Endodermal cell (in vitro differentiated cells): Measurements from ENCODE around the gene CNFN. TPM values are rescaled to one million over a fixed set of nuclear protein-coding genes. Genes with fewer than 3 reads are reported as not detected.

ENCODE experiments used
- DNase-seq: peaks from one replicate; pipeline ENCODE4 v3.0.0-alpha.2; 2017
- H3K27ac ChIP-seq: 2 replicates; pipeline ENCODE4 v1.5.1; 2013; ENCODE audit warnings: mild to moderate bottlenecking, low read depth, low read length, moderate library complexity
- H3K27me3 ChIP-seq: 2 replicates; pipeline ENCODE4 v1.6.1; 2013; ENCODE audit warnings: mild to moderate bottlenecking, low read length, moderate library complexity; ENCODE audit not compliant: insufficient read depth, control insufficient read depth, poor library complexity, severe bottlenecking
- H3K36me3 ChIP-seq: 2 replicates; pipeline ENCODE4 v1.7.0; 2013; ENCODE audit warnings: mild to moderate bottlenecking, low read length, moderate library complexity; ENCODE audit not compliant: control insufficient read depth, insufficient read depth
- H3K4me1 ChIP-seq: one replicate; pipeline ENCODE4 v1.7.0; 2013; ENCODE audit warnings: low read length; ENCODE audit not compliant: control insufficient read depth, insufficient read depth
- H3K4me3 ChIP-seq: 2 replicates; pipeline ENCODE4 v1.5.1; 2013; ENCODE audit warnings: mild to moderate bottlenecking, low read length, moderate library complexity
- H3K9ac ChIP-seq: 2 replicates; pipeline ENCODE4 v1.6.1; 2013; ENCODE audit warnings: mild to moderate bottlenecking, low read length, moderate library complexity; ENCODE audit not compliant: poor library complexity, severe bottlenecking; ENCODE audit errors: extremely low read depth
- H3K9me3 ChIP-seq: 2 replicates; pipeline ENCODE4 v1.6.1; 2013; ENCODE audit warnings: mild to moderate bottlenecking, low read length, moderate library complexity; ENCODE audit not compliant: control insufficient read depth
- H3K27ac Mint-ChIP-seq: 2 replicates; pipeline ENCODE4 v1.8.0; 2020; ENCODE audit warnings: mixed read lengths
- H3K27me3 Mint-ChIP-seq: 2 replicates; pipeline ENCODE4 v1.8.0; 2021; ENCODE audit warnings: mild to moderate bottlenecking, mixed read lengths; ENCODE audit not compliant: insufficient read depth
- H3K36me3 Mint-ChIP-seq: 2 replicates; pipeline ENCODE4 v1.8.0; 2020; ENCODE audit warnings: low read depth, mixed read lengths
- H3K4me1 Mint-ChIP-seq: 2 replicates; pipeline ENCODE4 v1.8.0; 2020; ENCODE audit warnings: mixed read lengths
- H3K4me3 Mint-ChIP-seq: 2 replicates; pipeline ENCODE4 v1.8.0; 2020; ENCODE audit warnings: mild to moderate bottlenecking, moderate library complexity, mixed read lengths
- H3K9me3 Mint-ChIP-seq: 2 replicates; pipeline ENCODE4 v1.8.0; 2020; ENCODE audit warnings: mild to moderate bottlenecking, mixed read lengths
- CTCF ChIP-seq: fragments of 200-600 bp; sonication (generic); conservative IDR thresholded peaks from 2 replicates; pipeline ENCODE4 v1.5.0; 2021; ENCODE audit warnings: antibody characterized with exemption, mild to moderate bottlenecking
- WGBS, 2 experiments: methylation state at CpG; one replicate each; pipeline versions ENCODE4 v1.1.5 to v1.1.7; 2013; ENCODE audit warnings: missing lambda C conversion rate in 2 of 2, mixed read lengths in 1 of 2; ENCODE audit not compliant: insufficient coverage in 1 of 2, insufficient read length in 1 of 2; 5-methylcytosine and 5-hydroxymethylcytosine counted together
- total RNA-seq, 2 donors: library from RNA; stranded (reverse); fragmentation: NEBNext Ultra II Directional in 1 of 2; extraction: Animal tissue kit (Norgen Biotek cat#: 25700) in 1 of 2; gene quantifications; 2 replicates in 1 of 2; 3 replicates in 1 of 2; pipeline ENCODE4 v1.2.1, GENCODE V29; 2021

Gene CNFN
- total RNA-seq, 2 donors from 2014 or later, result 5.0 to 6.6 TPM

GRCh38 chr19:42401365-42402303 lies 11.5 kb upstream of the CNFN start:
- Histone ChIP-seq H3K9me3 (no peaks in the 10 kb centered on the region), H3K27me3 (no peaks in the 10 kb centered on the region), H3K27ac (peak overlapping the region; percentile 77), H3K9ac (peak overlapping the region; percentile 44), H3K4me3 (peak overlapping the region; percentile 85), H3K36me3 (no peaks in the 10 kb centered on the region), H3K4me1 (peaks cover 4% of the 10 kb centered on the region)
- peaks cover 8% of the 10 kb centered on the region for H3K27me3 Mint-ChIP-seq
- H3K9me3 Mint-ChIP-seq, result no peaks in the 10 kb centered on the region
- H3K4me1 Mint-ChIP-seq, result peaks cover 29% of the 10 kb centered on the region
- DNase-seq, result peak; percentile 97
- TF ChIP-seq CTCF, result peak; percentile 93
- peak overlapping the region; percentile 78 for H3K4me3 Mint-ChIP-seq
- WGBS, 2 experiments, result 0% methylated on average over 29 to 80 of the region's 80 CpGs
- H3K27ac Mint-ChIP-seq, result peak overlapping the region; percentile 88
- H3K36me3 Mint-ChIP-seq, result peaks cover 10% of the 10 kb centered on the region

GRCh38 chr19:42400404-42400803 lies 10.3 kb upstream of the CNFN start:
- Histone ChIP-seq H3K27ac (no peak overlapping the region), H3K9me3 (no peaks in the 10 kb centered on the region), H3K36me3 (no peaks in the 10 kb centered on the region), H3K4me3 (no peak overlapping the region), H3K27me3 (no peaks in the 10 kb centered on the region), H3K4me1 (peaks cover 4% of the 10 kb centered on the region), H3K9ac (no peak overlapping the region)
- Mint-ChIP-seq H3K9me3 (no peaks in the 10 kb centered on the region), H3K27ac (no peak overlapping the region), H3K4me1 (peaks cover 36% of the 10 kb centered on the region), H3K4me3 (no peak overlapping the region), H3K36me3 (peaks cover 10% of the 10 kb centered on the region), H3K27me3 (peaks cover 5% of the 10 kb centered on the region)
- TF ChIP-seq CTCF, result no peak
- 91 to 100% methylated on average over 1 of the region's 1 CpG for WGBS, 2 experiments
- no peak for DNase-seq

- Histone ChIP-seq H3K9ac (peak overlapping the region; percentile 67), H3K36me3 (no peaks in the 10 kb centered on the region), H3K4me3 (peak overlapping the region; percentile 95), H3K9me3 (no peaks in the 10 kb centered on the region), H3K4me1 (no peaks in the 10 kb centered on the region), H3K27me3 (no peaks in the 10 kb centered on the region), H3K27ac (no peak overlapping the region)
- Mint-ChIP-seq H3K36me3 (peaks cover 7% of the 10 kb centered on the region), H3K27ac (peak overlapping the region; percentile 99), H3K27me3 (peaks cover 19% of the 10 kb centered on the region), H3K4me3 (peak overlapping the region; percentile 78), H3K4me1 (peaks cover 24% of the 10 kb centered on the region), H3K9me3 (no peaks in the 10 kb centered on the region)
- peak; percentile 19 for TF ChIP-seq CTCF
- WGBS, 2 experiments, result 22 to 38% methylated on average over 16 to 25 of the region's 25 CpGs
- DNase-seq, result no peak
These were observed 7.4 kb upstream of the CNFN start for GRCh38 chr19:42397263-42398166.
